CD14-positive monocyte (primary cell): Measurements from ENCODE around the gene AKAP6. TPM values are rescaled to one million over a fixed set of nuclear protein-coding genes. Genes with fewer than 3 reads are reported as not detected.

Experiments used
- DNase-seq, 3 donors: peaks; one replicate each; pipeline ENCODE4 v3.0.0-alpha.2; 2011 to 2022
- H2AFZ ChIP-seq: 2 replicates; pipeline ENCODE4 v1.6.0; 2012; ENCODE audit warnings: mild to moderate bottlenecking, low read depth, low read length, inconsistent platforms; ENCODE audit not compliant: insufficient read depth, poor library complexity, severe bottlenecking
- H3K27ac ChIP-seq, 2 donors: 1 replicate in 1 of 2; 2 replicates in 1 of 2; pipeline ENCODE4 v1.5.1; 2012 to 2013; ENCODE audit warnings: low read length in 2 of 2, control low read depth in 1 of 2, inconsistent platforms in 1 of 2, low read depth in 1 of 2, mild to moderate bottlenecking in 1 of 2
- H3K27me3 ChIP-seq, 2 donors: one replicate each; pipeline versions ENCODE4 v1.6.0 to v1.6.1; 2011 to 2013; ENCODE audit warnings: low read length in 2 of 2; ENCODE audit not compliant: control insufficient read depth in 2 of 2, insufficient read depth in 2 of 2
- H3K36me3 ChIP-seq, 2 donors: replicated peaks in 1 of 2; 1 replicate in 1 of 2; 2 replicates in 1 of 2; pipeline versions ENCODE4 v1.5.1 to v1.6.1; 2012 to 2013; ENCODE audit warnings: low read length in 2 of 2, control low read depth in 1 of 2, inconsistent platforms in 1 of 2, mild to moderate bottlenecking in 1 of 2; ENCODE audit not compliant: insufficient read depth in 2 of 2, control insufficient read depth in 1 of 2
- H3K4me1 ChIP-seq, 2 donors: 1 replicate in 1 of 2; 2 replicates in 1 of 2; pipeline versions ENCODE4 v1.5.1 to v1.6.1; 2012 to 2013; ENCODE audit warnings: low read length in 2 of 2, control low read depth in 1 of 2, inconsistent platforms in 1 of 2, mild to moderate bottlenecking in 1 of 2, moderate library complexity in 1 of 2; ENCODE audit not compliant: insufficient read depth in 2 of 2, control insufficient read depth in 1 of 2
- H3K4me2 ChIP-seq: replicated peaks from 2 replicates; pipeline ENCODE3; 2012; ENCODE audit warnings: low read length, moderate library complexity, mild to moderate bottlenecking; ENCODE audit not compliant: poor library complexity, severe bottlenecking; ENCODE audit errors: extremely low read depth
- H3K4me3 ChIP-seq, 3 experiments: fragments of 200-600 bp in 1 of 3; sonication (generic) in 1 of 3; replicated peaks in 1 of 3; 1 replicate in 2 of 3; 2 replicates in 1 of 3; pipeline ENCODE4 v1.5.1; 2011 to 2013; ENCODE audit warnings: low read length in 3 of 3, mild to moderate bottlenecking in 3 of 3, control low read depth in 2 of 3, low read depth in 2 of 3, inconsistent platforms in 1 of 3, moderate library complexity in 1 of 3
- H3K79me2 ChIP-seq: 2 replicates; pipeline ENCODE4 v1.6.0; 2012; ENCODE audit warnings: mild to moderate bottlenecking, control low read depth, inconsistent platforms, low read length, moderate library complexity; ENCODE audit not compliant: insufficient read depth
- H3K9ac ChIP-seq: 2 replicates; pipeline ENCODE4 v1.6.0; 2017; ENCODE audit warnings: low read length, mild to moderate bottlenecking; ENCODE audit not compliant: insufficient read depth, poor library complexity, severe bottlenecking
- H3K9me3 ChIP-seq, 2 donors: replicated peaks in 1 of 2; 1 replicate in 1 of 2; 2 replicates in 1 of 2; pipeline versions ENCODE4 v1.5.1 to v1.6.1; 2012 to 2013; ENCODE audit warnings: low read length in 2 of 2, control low read depth in 1 of 2; ENCODE audit not compliant: control insufficient read depth in 1 of 2, insufficient read depth in 1 of 2
- H4K20me1 ChIP-seq: 2 replicates; pipeline ENCODE4 v1.6.0; 2012; ENCODE audit warnings: mild to moderate bottlenecking, low read length, control low read depth, moderate library complexity; ENCODE audit not compliant: insufficient read depth
- H3K27ac Mint-ChIP-seq, 7 donors: one replicate each; pipeline ENCODE4 v1.8.0; 2020; ENCODE audit warnings: mild to moderate bottlenecking in 7 of 7, mixed read lengths in 7 of 7, moderate library complexity in 6 of 7, inconsistent platforms in 2 of 7
- H3K27me3 Mint-ChIP-seq, 3 donors: one replicate each; pipeline ENCODE4 v1.8.0; 2021 to 2022; ENCODE audit warnings: low read depth in 3 of 3, mild to moderate bottlenecking in 3 of 3, mixed read lengths in 3 of 3, moderate library complexity in 3 of 3, inconsistent platforms in 1 of 3
- H3K36me3 Mint-ChIP-seq, 2 donors: one replicate each; pipeline ENCODE4 v1.8.0; 2020; ENCODE audit warnings: mixed read lengths in 2 of 2, inconsistent platforms in 1 of 2, mild to moderate bottlenecking in 1 of 2
- H3K4me1 Mint-ChIP-seq: one replicate; pipeline ENCODE4 v1.8.0; 2020; ENCODE audit warnings: mild to moderate bottlenecking, mixed read lengths
- H3K4me3 Mint-ChIP-seq, 2 donors: one replicate each; pipeline ENCODE4 v1.8.0; 2020; ENCODE audit warnings: mild to moderate bottlenecking in 2 of 2, mixed read lengths in 2 of 2, moderate library complexity in 1 of 2
- H3K9me3 Mint-ChIP-seq, 7 donors: one replicate each; pipeline ENCODE4 v1.8.0; 2020 to 2022; ENCODE audit warnings: mixed read lengths in 7 of 7, mild to moderate bottlenecking in 6 of 7, moderate library complexity in 6 of 7, inconsistent platforms in 2 of 7
- WGBS: methylation state at CpG from one replicate; pipeline ENCODE4 v1.1.5; 2013; ENCODE audit warnings: missing lambda C conversion rate; ENCODE audit not compliant: insufficient coverage; 5-methylcytosine and 5-hydroxymethylcytosine counted together
- intact Hi-C, 2 donors: fragments of 100-400 bp; cut with micrococcal nuclease; formaldehyde crosslinking; loops; one replicate each; pipeline versions ENCODE4 v1.15.0 to v1.15.1; 2023
- polyA plus RNA-seq, 3 donors: library from polyadenylated mRNA; depleted of rRNA in 1 of 3; unstranded in 2 of 3; stranded (reverse) in 1 of 3; fragments of 300-500 nt in 2 of 3; fragments of >200 nt in 1 of 3; fragmentation: Illumina TruSeq in 2 of 3; gene quantifications; 1 replicate in 2 of 3; 2 replicates in 1 of 3; pipeline ENCODE4 v1.2.3, GENCODE V29; 2012 to 2021
- TF ChIP-seq, protein P1 (sequence below): fragments of 200-600 bp; IDR thresholded peaks from one replicate; pipeline ENCODE4 v1.8.0; 2022; ENCODE audit warnings: antibody characterized with exemption, mild to moderate bottlenecking

Gene AKAP6
- polyA plus RNA-seq, 3 donors, result not detected

DNA sequence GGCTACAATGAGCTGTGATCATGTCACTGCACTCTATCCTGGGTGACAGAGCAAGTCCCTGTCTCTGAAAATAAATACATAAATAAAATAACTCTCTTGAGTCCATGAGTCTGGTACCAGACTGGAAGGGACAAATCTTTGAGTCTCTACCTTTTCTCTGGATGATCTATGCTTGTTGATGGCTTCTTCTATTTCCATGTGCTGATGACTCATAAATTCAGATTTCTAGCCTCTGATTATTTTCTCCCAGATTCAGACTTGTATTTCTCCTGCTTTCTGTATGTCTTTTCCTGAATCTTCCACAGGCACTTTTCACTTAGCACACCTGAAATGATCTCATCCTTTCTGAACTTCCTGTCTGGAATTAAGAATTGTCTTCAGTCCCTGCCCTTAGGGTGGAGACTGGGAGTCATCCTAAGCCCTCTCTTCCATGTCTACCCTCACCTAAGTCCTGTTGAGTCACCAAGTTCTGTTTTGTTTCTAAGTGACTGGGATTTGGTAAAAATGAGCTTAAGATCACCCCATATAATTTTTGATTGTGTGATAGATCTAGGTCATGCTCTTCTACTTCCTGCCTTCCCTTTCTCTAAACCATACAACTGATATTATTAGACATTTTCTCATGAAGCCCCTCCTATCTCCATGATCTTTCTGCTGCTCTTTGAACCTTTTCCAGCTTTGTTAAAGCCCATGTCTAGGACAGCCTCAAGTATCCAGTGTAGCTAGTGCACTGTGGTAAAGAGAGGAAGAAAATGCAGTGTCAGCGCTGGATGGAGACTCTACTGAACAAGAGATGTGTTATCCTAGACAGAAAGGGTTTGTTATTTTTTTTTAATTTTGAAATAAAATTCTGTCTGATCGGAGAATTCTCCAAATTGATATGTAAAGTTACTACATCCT lies 13.1 kb downstream of the AKAP6 start:
- H3K27me3 ChIP-seq, result no peaks in the 10 kb centered on the region
- no peak overlapping the region for H3K27ac ChIP-seq
- H3K4me1 ChIP-seq, result no peaks in the 10 kb centered on the region
- no peak overlapping the region for H3K9ac ChIP-seq
- H3K36me3 Mint-ChIP-seq, result no peaks in the 10 kb centered on the region
- H3K79me2 ChIP-seq, result no peaks in the 10 kb centered on the region
- no CpG with 5 or more reads among the region's 2 CpGs for WGBS
- no peaks in the 10 kb centered on the region for H3K36me3 ChIP-seq
- H3K27me3 Mint-ChIP-seq, result peaks cover 0 to 3% (median 0%) of the 10 kb centered on the region in 3 donors
- no peak overlapping the region for H2AFZ ChIP-seq
- H3K9me3 Mint-ChIP-seq, result peaks cover 0 to 5% (median 2%) of the 10 kb centered on the region in 7 donors
- H3K4me1 Mint-ChIP-seq, result no peaks in the 10 kb centered on the region
- no peak overlapping the region for H3K27ac Mint-ChIP-seq
- TF ChIP-seq, protein P1, sequence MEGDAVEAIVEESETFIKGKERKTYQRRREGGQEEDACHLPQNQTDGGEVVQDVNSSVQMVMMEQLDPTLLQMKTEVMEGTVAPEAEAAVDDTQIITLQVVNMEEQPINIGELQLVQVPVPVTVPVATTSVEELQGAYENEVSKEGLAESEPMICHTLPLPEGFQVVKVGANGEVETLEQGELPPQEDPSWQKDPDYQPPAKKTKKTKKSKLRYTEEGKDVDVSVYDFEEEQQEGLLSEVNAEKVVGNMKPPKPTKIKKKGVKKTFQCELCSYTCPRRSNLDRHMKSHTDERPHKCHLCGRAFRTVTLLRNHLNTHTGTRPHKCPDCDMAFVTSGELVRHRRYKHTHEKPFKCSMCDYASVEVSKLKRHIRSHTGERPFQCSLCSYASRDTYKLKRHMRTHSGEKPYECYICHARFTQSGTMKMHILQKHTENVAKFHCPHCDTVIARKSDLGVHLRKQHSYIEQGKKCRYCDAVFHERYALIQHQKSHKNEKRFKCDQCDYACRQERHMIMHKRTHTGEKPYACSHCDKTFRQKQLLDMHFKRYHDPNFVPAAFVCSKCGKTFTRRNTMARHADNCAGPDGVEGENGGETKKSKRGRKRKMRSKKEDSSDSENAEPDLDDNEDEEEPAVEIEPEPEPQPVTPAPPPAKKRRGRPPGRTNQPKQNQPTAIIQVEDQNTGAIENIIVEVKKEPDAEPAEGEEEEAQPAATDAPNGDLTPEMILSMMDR, result no peak
- intact Hi-C loops, result no loop called here
- H3K4me2 ChIP-seq, result no peak overlapping the region
- H3K9me3 ChIP-seq, result no peaks in the 10 kb centered on the region
- no peak for DNase-seq
- H4K20me1 ChIP-seq, result no peaks in the 10 kb centered on the region
- no peak overlapping the region for H3K4me3 Mint-ChIP-seq
- H3K4me3 ChIP-seq, result no peak overlapping the region

DNA sequence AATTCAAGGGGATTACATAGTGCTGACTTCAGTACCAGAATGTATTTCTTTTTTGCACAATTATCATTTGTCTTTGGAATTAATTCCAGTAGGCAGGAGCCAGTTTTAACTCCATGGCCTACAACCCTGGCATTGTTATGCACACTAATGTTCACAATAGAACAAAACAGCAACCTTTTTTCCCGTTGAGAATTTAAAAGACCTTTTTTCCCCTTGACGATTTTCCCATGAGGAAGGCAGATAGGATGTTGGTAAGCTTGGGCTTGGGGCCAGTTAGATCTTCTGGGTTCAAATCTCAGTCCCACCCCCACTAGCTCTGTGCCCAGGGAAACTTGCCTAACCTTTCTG lies 13.7 kb downstream of the AKAP6 start:
- Histone ChIP-seq H3K9ac (no peak overlapping the region), H3K4me3 (no peak overlapping the region), H3K36me3 (no peaks in the 10 kb centered on the region), H3K27ac (no peak overlapping the region), H3K9me3 (no peaks in the 10 kb centered on the region), H3K4me1 (no peaks in the 10 kb centered on the region), H3K79me2 (no peaks in the 10 kb centered on the region), H2AFZ (no peak overlapping the region), H3K4me2 (no peak overlapping the region), H3K27me3 (no peaks in the 10 kb centered on the region), H4K20me1 (no peaks in the 10 kb centered on the region)
- intact Hi-C loops, result no loop called here
- Mint-ChIP-seq H3K4me1 (no peaks in the 10 kb centered on the region), H3K9me3 (peaks cover 0 to 5% (median 2%) of the 10 kb centered on the region in 7 donors), H3K27ac (no peak overlapping the region), H3K36me3 (no peaks in the 10 kb centered on the region), H3K4me3 (no peak overlapping the region), H3K27me3 (peaks cover 0 to 3% (median 0%) of the 10 kb centered on the region in 3 donors)
- DNase-seq, result no peak
- TF ChIP-seq, protein P1, result no peak
- WGBS, result no CpG with 5 or more reads among the region's 2 CpGs
